GM12865 (cell line): ENCODE results near the gene TCEAL7.
"Not testable (repeated sequence)": the region's sequence is repeated elsewhere in the genome, so short reads cannot be mapped to it uniquely, and the experiment has no call there.

ENCODE experiments used
- DNase-seq: peaks from one replicate; pipeline ENCODE4 v3.0.0; 2010; ENCODE audit warnings: low read depth
- H3K4me3 ChIP-seq: 2 replicates; pipeline ENCODE4 v1.5.1; 2011; ENCODE audit warnings: mild to moderate bottlenecking, low read depth, low read length, control low read depth
- TF ChIP-seq, protein P1 (sequence below): IDR thresholded peaks from 2 replicates; pipeline ENCODE4 v1.5.1; 2011; ENCODE audit warnings: low read length, control low read depth, low read depth, inconsistent platforms; ENCODE audit not compliant: insufficient read depth; ENCODE audit errors: missing control alignments

The TCEAL7 gene, protein sequence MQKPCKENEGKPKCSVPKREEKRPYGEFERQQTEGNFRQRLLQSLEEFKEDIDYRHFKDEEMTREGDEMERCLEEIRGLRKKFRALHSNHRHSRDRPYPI

DNA sequence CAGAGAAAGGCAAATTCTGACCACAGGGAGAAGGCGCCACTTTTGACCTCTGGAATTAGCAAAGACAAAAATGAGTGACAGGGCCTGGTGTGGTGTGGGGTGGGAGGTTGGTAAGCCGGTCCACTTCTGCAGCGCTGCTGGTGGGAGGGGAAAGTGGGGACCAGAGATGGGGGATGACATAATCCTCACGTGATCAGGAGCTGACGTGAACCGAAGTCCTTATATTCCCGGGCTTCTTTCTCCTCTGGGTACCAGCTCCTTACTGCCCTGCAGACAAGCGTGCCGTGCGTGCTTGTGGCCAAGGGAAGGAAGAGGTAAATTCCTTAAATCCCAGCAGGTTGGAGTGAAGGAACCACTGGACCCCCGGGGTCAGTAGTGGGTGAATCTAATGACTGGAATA is at the start of gene TCEAL7:
TCEAL7 (plus strand) TSS at position 249 of the 400 bp plus-strand sequence. CDS start 1,165 bp downstream, outside the sequence.
- TF ChIP-seq, protein P1, sequence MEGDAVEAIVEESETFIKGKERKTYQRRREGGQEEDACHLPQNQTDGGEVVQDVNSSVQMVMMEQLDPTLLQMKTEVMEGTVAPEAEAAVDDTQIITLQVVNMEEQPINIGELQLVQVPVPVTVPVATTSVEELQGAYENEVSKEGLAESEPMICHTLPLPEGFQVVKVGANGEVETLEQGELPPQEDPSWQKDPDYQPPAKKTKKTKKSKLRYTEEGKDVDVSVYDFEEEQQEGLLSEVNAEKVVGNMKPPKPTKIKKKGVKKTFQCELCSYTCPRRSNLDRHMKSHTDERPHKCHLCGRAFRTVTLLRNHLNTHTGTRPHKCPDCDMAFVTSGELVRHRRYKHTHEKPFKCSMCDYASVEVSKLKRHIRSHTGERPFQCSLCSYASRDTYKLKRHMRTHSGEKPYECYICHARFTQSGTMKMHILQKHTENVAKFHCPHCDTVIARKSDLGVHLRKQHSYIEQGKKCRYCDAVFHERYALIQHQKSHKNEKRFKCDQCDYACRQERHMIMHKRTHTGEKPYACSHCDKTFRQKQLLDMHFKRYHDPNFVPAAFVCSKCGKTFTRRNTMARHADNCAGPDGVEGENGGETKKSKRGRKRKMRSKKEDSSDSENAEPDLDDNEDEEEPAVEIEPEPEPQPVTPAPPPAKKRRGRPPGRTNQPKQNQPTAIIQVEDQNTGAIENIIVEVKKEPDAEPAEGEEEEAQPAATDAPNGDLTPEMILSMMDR: no peak
- no peak within 1 kb of the TSS for H3K4me3 ChIP-seq
- no peak for DNase-seq

DNA sequence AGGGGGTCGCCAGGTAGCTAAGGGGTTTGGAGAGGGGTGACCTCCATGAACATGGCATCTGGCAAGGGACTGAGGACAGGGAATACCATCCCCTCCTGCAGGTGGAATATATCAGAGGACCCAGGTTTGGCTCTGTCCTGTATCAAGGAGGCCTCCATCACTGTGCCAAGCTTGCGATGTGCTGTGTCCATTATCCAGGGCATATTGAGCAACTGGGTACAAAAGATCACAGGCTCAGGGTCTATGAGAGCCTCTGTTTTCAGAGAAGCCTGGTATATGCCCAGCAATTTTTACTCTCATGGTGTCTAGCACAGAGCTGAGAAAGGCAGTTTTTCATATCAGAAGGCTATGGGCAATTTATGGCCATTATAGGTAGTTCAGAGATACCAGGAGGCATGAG is 36.9 kb upstream of the TCEAL7 start:
- DNase-seq: no peak
- TF ChIP-seq, protein P1: no peak
- H3K4me3 ChIP-seq: no peak overlapping the region

DNA sequence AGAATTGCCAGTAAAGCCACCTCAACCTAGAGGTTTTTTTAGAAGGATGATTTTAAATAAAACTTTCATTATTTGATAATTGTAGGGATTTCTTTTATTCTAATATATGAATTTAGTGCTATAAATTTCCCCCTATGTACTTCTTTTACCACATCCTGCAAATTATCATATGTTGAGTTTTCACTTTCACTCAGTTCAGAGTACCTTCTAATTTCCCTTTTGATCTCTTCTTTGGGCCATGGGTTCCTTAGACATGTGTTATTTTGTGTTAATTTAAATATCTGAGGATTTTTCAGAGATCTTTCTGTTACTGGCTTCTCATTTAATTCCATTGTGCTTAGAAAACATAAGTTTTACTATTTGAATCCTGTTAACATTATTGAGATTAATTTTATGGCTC is 25.3 kb upstream of the TCEAL7 start:
- DNase-seq: no peak
- no peak overlapping the region for H3K4me3 ChIP-seq
- TF ChIP-seq, protein P1: no peak

GRCh38 chrX:103305666-103306065 is 24.4 kb upstream of the TCEAL7 start:
- not testable (repeated sequence) for DNase-seq, H3K4me3 ChIP-seq

- no peak overlapping the region; the same call in 1 of the 2 replicates for H3K4me3 ChIP-seq
- TF ChIP-seq, protein P1: no peak
- DNase-seq: no peak
Measured at GRCh38 chrX:103309860-103310554, 20.0 kb upstream of the TCEAL7 start.

- TF ChIP-seq, protein P1: no peak
- H3K4me3 ChIP-seq: peak within 1 kb of the TSS; percentile 41
- peak; percentile 56 for DNase-seq
Measured at GRCh38 chrX:103310555-103311398, 19.3 kb upstream of the TCEAL7 start, which contains the start of gene BEX2. Gene BEX2, minus strand, starts transcription at chrX:103310990. Its CDS starts 1,014 bp downstream, at chrX:103309976.

GRCh38 chrX:103311399-103311780 is 18.6 kb upstream of the TCEAL7 start:
- TF ChIP-seq, protein P1: no peak
- no peak overlapping the region for H3K4me3 ChIP-seq
- no peak for DNase-seq
